CD4-positive, alpha-beta T cell treated with Interleukin-17A for 1 hour (primary cell): ENCODE data around the gene TGFBR2.
"Not testable (repeated sequence)": the region's sequence is repeated elsewhere in the genome, so short reads cannot be mapped to it uniquely, and the experiment has no call there.

Experiments used
- DNase-seq: peaks from one replicate; pipeline ENCODE4 v3.0.0-alpha.2; 2020

Gene TGFBR2

DNA sequence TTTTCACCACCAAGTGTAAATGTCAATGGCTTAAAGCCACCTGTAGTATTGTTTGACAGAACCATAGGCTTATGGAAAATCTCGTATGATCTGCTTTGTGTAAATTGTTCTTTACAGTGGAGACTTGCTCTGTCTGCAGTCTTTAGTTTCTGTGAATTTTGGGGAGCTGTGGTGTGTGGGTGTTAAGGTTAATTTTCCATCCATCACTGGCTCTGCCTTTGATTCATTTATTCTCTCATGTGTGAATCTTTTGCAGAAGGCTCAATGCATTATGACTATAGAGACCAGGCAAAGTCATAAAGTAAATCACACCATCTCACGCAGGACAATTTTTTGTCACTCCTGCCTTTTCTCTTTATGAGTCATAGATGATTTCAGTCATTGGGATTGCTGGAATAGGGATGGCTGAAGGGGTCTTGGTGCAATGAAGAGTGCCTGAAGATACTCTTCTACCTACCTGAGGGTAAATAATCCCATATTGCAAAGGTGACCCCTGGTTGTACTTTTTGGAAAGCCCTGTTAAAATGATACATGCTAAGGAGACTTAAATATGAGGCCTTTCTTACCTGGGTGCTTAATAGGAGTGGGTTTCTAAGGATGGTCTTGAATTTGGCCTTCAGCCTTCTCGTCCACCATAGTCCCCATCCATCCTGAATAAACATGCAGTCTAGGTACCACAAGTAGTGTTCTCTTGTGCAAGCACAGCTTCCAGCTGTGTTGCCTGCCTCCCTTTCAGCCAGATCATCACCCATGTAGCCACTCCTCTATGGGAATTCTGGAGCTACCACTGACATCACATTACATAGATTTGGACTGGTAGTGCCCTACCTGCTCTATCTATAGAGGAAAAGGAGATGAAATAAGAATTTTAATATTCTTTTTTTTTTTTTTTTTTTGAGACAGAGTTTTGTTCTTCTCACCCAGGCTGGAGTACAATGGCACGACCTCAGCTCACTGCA is 14.3 kb downstream of the TGFBR2 start:
- DNase-seq = no peak

DNA sequence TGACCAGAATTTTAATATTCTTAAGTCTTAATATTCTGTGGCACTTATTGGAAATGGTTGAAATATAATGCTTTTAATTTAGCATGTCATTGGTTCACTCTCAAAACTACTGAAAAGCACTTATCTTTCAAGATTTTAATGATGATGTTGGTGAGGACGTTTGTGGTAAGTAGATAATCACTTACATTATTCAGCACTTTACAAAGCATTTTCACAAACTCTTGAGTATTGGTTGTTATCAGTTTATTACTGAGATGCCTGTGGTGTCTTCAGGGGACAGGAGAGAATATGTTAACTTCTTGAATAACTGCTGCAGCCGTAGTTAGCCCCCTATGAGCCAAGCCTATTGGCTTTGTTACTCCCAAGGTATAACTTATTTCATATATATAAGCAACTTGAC is 15.2 kb downstream of the TGFBR2 start:
- no peak for DNase-seq

DNA sequence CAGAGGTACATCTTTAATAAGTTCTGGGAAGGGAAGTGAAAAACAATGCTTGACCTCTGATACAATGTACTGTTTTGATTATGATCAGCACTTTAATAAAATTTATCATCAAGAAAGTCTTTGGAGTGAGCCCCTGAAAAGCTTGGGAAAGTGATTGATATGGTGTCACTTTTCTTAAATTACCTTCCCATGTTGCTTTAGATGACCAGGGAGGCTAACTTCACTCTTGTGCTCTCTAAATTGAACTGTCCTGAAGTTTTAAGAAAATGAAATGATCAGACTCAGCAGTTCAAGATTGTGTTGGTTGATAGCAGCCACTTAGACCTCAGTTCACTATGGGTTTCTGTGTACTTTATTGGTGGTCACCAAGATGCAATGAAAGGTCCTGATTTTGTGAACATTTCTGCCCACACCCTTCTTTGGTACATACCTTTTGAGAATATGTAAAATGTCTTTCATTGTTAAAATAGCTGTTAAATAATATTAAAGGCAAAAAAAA is 15.7 kb downstream of the TGFBR2 start:
- no peak for DNase-seq

DNA sequence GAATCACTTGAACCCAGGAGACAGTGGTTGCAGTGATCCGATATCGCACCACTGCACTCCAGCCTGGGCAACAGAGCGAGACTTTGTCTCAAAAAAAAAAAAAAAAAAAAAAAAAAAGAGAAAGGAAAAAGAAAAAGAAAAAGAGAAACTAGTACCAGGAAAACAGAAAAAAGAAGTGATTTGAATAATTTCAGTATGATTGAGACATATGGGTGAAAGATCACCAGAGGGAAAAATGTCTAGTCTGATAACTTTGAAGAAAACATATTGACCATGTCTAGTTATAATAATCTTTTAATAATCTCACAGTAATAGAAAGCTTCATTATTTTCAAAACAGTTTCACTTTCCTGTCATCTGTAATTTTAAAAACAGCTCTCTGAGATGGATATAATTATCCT is 16.4 kb downstream of the TGFBR2 start:
- no peak for DNase-seq

DNA sequence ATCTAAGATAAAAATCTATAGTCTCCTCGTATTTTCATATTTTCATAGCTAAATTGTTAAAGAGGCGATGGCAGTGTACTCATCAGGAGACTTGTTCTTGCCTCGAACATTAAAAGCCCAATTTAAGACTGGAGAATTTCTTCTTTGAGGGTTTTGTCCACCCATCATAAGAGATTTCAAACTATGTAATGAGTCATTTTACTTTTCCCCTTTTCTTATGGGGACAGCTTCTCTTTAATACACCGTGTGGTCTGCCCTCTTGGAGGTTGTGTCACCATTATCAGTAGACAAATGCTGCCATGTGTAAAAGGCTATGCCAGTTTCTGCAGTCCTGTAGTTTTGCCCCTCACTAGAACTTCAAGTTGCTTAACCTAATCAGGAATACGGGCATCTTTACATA is 16.9 kb downstream of the TGFBR2 start:
- no peak for DNase-seq

DNA sequence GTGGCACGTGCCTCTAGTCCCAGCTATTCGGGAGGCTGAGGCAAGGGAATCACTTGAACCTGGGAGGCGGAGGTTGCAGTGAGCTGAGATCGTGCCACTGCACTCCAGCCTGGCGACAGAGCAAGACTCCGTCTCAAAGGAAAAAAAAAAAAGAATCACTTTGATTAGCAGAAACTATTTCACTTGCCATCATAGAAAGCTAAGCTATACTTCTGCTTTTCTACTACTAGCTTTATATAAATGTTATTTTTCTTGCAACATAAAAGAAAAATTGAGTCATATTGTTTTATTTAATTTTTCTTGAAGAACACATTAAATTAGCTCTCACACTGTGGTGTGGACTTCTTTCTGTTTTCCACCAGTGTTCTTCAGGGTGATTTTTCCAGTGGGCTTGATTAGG is 18.1 kb downstream of the TGFBR2 start:
- not testable (repeated sequence) for DNase-seq

DNA sequence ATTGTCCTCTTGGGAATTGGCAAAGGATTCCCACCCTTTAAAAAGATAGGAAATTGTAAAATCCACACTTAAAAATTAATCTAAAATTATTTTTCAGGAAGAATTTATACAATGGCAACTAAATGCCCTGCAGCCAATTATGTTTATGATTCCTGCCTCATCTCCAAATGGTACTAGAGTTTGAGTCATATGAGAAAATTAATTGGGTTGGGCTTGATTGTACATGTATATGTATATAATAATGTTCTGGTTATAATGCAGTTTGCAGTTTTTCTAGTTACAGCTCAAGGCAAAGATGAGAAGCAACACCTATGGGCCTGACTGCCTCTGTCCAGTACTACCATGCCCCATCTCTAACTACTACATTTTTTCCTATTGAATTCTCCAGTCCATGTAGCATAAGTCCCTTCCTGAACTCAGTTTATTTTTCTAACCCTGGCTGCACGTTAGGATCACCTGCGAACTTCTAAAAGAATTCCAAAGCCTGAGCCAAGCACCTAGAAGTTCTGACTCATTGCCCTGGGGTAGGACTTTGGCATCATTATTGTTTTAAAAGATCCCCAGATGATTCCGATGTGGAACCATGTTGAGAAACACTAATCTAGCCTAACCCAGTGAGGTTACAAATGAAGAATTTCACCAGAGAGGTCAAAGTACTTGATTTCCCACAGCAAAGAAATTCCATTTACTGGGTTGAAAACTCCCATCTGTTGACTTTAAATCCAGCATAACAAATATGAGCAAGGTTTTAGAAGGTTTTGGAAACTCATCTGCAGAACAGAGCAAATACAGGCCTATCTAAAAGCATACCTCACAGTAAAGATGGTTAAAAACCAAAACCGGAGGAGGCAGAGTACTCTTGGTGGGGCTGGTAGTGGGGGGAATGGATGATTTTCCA is 19.4 kb downstream of the TGFBR2 start:
- no peak for DNase-seq

DNA sequence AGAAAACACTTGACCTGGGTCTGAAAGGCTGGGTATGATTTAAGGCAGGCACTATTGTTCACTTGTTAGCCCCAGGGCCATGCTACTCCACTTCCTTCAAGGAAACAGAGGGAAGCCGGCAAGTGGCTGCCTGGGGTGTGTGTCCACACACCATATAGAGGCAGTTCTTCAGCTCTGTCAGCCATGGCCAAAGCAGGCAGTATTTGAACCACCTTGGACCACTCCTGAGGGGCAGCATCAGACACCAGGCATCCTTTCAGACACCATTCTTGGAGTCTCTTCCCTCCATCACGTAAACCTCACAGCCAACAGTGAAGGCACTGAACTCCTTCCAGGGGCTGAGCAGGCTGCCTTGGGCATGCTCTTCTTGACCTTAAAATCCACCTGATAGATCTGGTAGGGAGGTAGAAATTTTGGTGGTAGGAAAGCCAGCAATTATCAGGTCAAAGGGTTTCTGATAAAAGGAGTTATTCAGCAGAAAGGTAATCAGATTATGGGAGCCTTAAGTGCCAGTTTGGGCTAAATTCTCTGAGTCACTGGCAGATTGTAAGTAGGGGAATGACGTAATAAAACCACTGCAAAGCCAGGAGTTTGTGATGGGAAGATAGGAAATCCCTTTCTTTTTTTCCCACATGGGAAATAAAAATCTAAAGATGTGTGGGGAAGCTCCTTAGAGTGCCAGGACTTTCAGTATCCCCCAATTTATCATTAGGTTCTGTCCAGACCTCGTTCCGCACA is 20.2 kb downstream of the TGFBR2 start:
- DNase-seq = no peak

DNA sequence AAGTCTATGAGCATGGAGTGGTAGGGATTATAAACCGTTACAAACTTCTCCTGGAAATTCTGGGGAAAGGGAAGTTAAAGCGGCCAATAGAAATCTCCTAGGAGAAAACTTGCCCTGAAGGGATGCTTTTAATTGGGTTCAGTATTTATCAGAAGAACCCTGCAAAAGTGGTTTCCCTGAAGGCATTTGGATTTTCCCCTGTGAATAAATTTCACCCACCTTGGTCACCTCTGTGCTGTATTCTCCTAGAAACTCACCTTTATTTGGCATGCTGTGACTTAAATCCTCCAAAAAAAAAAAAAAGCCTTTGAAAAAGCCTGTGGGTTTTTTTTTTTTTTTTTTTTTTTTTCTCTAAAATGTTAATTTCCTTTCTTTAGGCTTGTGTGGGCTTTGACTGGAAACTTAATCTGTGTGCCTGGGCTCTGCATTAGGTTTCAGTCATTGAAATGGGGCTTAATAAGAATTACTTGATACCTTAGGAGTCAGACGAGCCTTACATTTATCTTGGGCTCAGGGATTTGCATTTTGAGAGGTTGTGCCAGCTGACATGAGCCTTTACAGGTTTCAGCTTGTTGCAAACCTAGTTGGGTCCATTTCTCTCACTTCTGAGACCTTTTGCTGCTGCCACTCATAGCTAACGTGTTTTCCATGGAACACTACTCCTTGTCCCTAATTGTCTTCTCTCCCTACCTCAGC is 22.0 kb downstream of the TGFBR2 start:
- DNase-seq = no peak

DNA sequence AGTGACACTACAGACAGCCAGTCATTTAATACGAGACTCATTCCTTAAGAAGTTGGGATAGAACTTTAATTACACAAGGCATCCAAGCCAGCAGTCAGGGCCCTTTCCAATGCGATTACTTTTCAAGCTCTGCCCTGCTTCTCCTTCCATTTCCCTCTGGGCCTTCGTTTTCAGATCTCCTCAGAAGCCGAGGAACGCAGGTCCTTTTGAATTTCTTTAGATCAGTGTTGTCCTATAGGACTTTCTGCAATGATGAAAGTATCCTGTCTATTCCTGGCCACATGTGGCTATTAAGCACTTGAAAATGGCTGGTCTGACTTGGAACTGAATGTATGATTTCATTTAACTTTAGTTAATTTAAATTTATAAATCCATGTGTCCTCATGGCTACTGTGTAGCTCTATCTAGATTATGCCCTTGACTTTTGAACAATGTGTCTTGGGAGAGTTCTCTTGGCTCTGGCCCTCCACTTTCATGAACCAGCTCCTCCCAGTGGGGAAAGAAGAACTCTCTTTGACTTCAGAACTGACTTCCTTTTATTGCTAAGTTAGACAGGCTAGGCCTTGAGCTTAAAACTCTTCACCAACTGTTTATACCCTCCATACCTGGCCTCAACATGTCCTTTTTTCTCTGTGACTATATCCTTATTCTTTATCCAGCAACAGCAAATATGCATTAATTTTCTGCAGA is 22.6 kb downstream of the TGFBR2 start:
- peak; percentile 69 for DNase-seq

DNA sequence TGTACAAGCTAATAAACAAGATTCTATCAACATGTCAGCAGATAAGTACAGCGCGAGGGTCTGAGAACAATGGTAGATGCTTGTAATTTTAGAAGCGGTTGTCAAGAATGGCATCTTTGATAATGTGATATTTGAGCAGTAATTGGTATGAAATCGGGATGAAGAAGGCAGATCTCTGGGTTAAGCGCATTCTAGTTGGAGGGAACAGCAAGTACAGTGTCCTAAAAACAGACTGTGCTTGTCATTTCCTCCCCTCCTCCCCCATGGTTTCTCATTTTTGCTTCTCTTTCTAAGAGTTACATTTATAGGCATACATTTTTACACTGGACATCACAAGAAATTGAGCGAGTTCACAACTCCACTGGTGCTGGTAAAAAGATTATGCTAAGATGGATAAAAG is 23.3 kb downstream of the TGFBR2 start:
- DNase-seq = no peak

DNA sequence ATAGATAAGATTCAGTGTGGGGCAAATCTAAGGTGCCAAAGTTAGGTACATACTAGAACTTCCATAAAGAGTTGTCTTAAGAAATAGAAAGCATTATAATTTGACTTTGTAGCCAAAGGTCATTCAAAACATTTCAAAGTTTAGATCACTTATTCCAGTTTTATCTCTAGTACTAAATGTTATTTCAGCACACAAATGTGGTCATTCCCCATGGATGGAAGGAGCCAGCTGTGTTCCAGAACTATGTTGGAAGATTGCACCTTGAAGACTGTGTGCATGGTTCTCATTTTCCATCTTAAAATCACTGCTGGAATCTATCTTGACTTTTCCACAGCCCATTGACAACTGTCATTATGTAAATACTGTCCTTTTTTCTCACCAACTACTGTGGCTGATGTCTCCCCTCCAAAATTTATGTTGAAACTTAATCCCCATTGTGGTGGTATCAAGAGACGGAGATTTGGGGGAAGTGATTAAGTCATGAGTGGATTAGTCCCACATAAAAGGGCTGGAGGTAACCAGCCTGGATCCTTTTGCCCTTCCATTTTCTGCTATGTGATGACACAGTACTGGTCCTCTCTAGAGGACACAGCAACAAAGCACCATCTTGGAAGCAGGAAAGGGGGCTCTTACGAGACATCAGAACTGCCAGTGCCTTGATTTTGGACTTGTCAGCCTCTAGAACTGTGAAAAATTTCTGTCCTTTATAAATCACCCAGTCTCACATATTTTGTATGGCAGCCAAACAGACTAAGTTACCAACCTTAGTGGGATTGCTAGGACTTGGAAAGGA is 24.0 kb downstream of the TGFBR2 start:
- no peak for DNase-seq

DNA sequence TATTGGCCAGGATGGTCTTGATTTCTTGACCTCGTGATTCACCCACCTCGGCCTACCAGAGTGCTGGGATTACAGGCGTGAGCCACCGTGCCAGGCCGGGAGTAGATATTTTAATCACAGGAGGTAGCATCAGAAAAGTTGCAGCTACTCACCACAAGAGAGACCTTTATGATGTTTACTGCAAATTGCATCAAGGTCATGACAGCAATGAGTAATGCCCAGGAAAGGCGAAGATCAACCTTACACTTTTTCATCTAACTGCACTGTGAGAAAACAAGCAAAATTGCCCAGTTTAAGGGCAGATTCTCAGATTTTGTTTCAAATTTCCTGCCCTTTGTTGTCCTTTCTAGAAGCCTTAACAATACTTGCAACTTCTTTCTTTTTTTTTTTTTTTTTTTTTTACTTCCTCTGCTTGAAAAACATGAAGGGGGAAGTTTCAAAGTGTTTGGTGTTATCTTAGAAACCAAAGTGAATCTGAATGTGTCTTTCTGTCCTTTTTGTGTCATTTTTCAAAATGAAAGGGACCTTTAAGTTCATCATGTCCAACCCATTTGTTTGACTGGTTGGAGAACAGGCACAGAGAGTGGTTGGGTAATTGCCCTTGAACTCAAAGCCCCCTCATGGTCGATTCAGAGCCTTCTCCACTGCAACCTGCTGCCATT is 25.0 kb downstream of the TGFBR2 start:
- DNase-seq = peak; percentile 84

DNA sequence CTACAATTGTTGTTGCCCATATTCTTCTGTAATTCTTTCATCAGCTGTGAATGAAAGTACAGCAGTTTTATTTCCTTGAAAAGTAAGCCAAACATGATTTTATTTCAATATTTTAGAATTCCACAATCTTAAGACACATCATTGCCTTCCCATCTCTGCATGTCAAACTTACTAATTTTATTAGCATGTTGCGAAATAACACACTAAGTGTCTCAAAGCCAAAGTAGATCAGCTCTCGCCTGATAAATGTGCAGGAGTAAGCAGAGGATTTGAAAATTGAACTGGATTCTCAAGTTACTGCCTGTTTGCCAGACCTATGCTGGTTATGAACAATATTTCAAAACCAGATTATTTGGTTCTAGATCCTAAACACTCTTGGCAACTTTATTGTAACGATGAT is 25.7 kb downstream of the TGFBR2 start:
- DNase-seq = no peak

DNA sequence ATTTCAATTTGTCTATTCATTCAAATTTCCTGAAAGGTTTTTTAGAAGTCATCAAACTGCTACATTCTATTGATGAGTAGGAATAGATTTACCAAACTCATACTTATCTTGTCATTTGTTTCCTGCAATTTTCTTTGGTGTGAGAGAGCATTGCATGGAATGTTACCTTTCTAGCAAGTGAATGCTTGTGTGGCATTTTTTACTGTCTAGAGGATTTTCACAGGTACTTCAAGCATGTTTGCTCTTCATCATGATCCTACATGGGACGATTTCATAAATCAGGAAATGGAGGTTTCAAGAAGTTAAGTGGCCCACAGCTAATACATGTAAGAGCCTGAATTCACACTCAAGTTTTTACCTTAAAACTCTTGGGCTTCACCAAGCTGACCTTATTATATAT is 26.1 kb downstream of the TGFBR2 start:
- no peak for DNase-seq

DNA sequence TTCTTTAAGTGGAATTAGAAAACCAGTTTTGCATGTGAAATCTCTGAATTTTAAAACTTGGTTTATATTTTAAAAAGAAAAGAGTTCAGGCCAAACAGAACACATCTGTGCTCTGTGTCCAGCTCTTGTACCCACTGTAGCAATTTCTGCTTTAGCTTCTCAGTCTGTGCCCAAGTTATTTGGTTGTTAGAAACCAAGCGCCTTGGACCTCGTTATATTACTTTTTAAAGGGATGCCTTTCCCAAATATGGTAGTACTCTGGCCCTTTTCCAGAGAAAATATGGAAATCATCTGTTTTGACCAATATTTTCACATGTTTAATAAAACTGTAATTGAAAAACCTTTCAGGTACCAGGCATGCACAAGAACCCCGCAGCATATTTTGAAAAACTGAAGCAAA is 27.3 kb downstream of the TGFBR2 start:
- no peak for DNase-seq

DNA sequence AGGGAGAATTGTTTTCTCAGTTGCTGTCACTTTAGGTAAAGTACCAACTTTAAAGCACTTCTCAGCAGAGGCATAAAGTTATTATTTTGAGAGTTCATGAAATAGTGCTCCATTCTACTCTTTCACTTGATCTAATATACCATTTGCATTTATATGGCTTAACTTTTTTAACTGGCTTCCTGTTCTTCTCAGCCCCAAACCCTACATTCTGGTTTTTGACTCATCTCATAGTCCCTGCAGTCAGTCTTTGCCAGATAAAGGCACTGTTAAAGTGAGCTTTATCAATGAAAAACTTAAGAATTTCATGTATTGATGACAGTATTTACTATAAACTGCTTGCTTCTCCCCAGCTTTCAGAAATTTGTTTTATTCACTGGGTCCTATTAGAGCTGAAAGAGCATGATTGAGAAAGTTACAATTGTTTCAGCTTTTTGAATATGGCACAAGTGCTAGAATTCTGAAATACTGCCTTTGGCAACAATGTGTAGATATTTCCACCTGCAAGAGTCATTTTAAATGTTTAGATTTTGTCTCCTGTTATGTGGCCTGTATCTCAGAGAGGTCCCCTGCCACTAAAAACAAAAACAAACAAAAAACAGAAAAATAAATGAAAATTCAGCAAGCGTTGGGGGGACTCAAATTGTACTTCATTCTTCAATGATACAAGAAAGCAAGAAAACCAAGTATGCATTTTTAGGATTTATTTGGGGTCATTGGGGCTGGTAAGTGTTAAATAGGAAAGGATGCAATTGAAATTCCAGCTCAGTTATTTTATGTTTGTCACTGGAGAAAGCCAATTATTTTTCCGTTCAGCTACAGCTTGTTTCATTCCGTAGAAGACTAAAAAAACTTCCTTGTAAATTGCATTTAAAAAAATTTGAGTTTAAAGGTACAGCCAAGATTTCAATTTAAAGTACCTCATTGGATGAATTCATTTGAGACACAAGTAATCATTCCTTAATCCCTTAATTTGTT is 28.6 kb downstream of the TGFBR2 start:
- DNase-seq = no peak

DNA sequence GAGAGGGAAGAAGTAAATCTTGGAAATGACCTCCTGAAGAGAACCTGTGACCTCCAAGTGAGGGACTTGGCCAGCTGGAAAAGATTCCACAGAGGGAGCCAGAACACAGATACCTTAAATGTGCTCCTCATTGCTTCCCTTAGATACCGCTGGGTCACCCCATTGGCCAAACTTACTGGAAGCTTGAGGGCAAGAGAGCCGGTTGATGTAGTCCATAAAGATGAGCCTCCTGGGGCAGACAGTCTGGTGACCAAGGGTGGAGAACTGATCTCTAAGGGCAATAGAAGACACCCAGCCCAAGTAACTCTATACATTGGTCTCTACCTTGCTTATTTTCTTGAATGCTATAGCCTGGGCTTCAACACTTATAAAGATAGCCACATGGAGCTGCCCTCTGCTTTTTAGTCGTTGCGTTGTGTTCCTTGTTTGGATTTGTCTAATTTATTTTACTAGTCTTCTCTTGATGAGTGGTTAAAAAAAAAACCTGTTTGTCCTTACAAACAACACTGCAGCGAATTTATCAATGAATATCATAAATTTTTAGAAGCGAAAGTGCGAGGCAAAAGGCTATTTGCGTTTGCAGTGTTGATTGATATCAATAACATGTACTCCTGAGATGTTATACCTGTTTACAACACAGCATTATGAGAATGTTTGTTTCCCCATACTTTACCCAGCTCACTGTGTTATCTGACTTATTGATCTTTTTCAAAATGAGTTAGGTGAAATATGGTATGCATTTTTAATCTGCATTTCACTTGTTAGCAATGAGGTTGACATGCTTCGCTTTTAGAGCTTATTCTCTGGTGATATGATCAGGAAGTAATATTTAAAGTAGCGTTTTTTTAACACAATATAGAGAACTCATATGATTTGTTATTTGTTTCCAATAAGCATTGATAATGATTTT is 31.2 kb downstream of the TGFBR2 start:
- DNase-seq = no peak
